WTC11 (cell line): Measurements from ENCODE around the gene CHRM5. TPM values are rescaled to one million over a fixed set of nuclear protein-coding genes. Genes with fewer than 3 reads are reported as not detected.

ENCODE experiments used
- ATAC-seq: fragments of 200-7000 bp; cut with Tn5 transposase; 2 replicates; pipeline ENCODE4 v1.10.0; 2021; ENCODE audit warnings: mild to moderate bottlenecking, moderate library complexity
- CTCF ChIA-PET: fragments of 300-600 bp; sonication (Branson Sonifier 250); formaldehyde crosslinking; loops from one replicate; lab custom pipeline; 2021; ENCODE audit warnings: antibody characterized with exemption; lab: Charles Lee
- POLR2A ChIA-PET: fragments of 350-600 bp; sonication (Branson Sonifier 250); formaldehyde crosslinking; loops from one replicate; lab custom pipeline; 2021; ENCODE audit warnings: antibody characterized with exemption; lab: Charles Lee
- DNase-seq: peaks from one replicate; pipeline ENCODE4 v3.0.0; 2021; ENCODE audit warnings: low spot score
- H3K27ac Mint-ChIP-seq: 2 replicates; pipeline ENCODE4 v1.8.0; 2021; ENCODE audit warnings: mixed read lengths
- H3K27me3 Mint-ChIP-seq: 2 replicates; pipeline ENCODE4 v1.8.0; 2021; ENCODE audit warnings: low read depth, mild to moderate bottlenecking, moderate library complexity, mixed read lengths
- H3K36me3 Mint-ChIP-seq: 2 replicates; pipeline ENCODE4 v1.8.0; 2021; ENCODE audit warnings: mixed read lengths
- H3K4me1 Mint-ChIP-seq: 2 replicates; pipeline ENCODE4 v1.8.0; 2022; ENCODE audit warnings: mixed read lengths
- H3K4me3 Mint-ChIP-seq: 2 replicates; pipeline ENCODE4 v1.8.0; 2021; ENCODE audit warnings: mild to moderate bottlenecking, moderate library complexity, mixed read lengths
- H3K9me3 Mint-ChIP-seq: 2 replicates; pipeline ENCODE4 v1.8.0; 2021; ENCODE audit warnings: mixed read lengths
- FOXP1 ChIP-seq: sonication (generic); formaldehyde crosslinking; IDR thresholded peaks from 2 replicates; pipeline ENCODE4 v1.8.0; 2022; ENCODE audit warnings: missing genetic modification reagents, mild to moderate bottlenecking, moderate library complexity, borderline replicate concordance
- JAZF1 ChIP-seq: fragments of 250-450 bp; sonication (Bioruptor Pico); IDR thresholded peaks from 2 replicates; pipeline ENCODE4 v1.9.0; 2021; ENCODE audit warnings: moderate library complexity, mild to moderate bottlenecking, inconsistent platforms
- PRRX2 ChIP-seq: fragments of 250-450 bp; sonication (Bioruptor Pico); IDR thresholded peaks from 2 replicates; pipeline ENCODE4 v1.8.0; 2021; ENCODE audit warnings: mild to moderate bottlenecking
- RELA ChIP-seq: sonication (generic); formaldehyde crosslinking; IDR thresholded peaks from 2 replicates; pipeline ENCODE4 v1.8.1; 2022; ENCODE audit warnings: missing genetic modification reagents, mild to moderate bottlenecking, borderline replicate concordance
- SMAD4 ChIP-seq: sonication (generic); formaldehyde crosslinking; IDR thresholded peaks from 2 replicates; pipeline ENCODE4 v1.8.0; 2022; ENCODE audit warnings: mild to moderate bottlenecking, missing genetic modification reagents
- TEAD4 ChIP-seq: sonication (generic); formaldehyde crosslinking; IDR thresholded peaks from 2 replicates; pipeline ENCODE4 v1.8.0; 2022; ENCODE audit warnings: mild to moderate bottlenecking, missing genetic modification reagents
- TP53 ChIP-seq: sonication (generic); formaldehyde crosslinking; IDR thresholded peaks from 2 replicates; pipeline ENCODE4 v1.8.1; 2023; ENCODE audit warnings: mild to moderate bottlenecking, missing genetic modification reagents
- ZNF396 ChIP-seq: fragments of 250-450 bp; sonication (Bioruptor Pico); IDR thresholded peaks from 2 replicates; pipeline ENCODE4 v1.8.0; 2021; ENCODE audit warnings: mild to moderate bottlenecking, moderate library complexity, borderline replicate concordance
- ZNF671 ChIP-seq: fragments of 250-450 bp; sonication (Bioruptor Pico); IDR thresholded peaks from 2 replicates; pipeline ENCODE4 v1.8.0; 2021; ENCODE audit warnings: mild to moderate bottlenecking
- total RNA-seq: library from RNA; stranded (reverse); gene quantifications from 3 replicates; pipeline ENCODE4 v1.2.3, GENCODE V29; 2021
- TF ChIP-seq, protein P1 (sequence below): fragments of 250-450 bp; sonication (Bioruptor Pico); IDR thresholded peaks from 2 replicates; pipeline ENCODE4 v1.9.0; 2021; ENCODE audit warnings: mild to moderate bottlenecking
- TF ChIP-seq, protein P2 (sequence below): sonication (generic); formaldehyde crosslinking; IDR thresholded peaks from 2 replicates; pipeline ENCODE4 v1.8.0; 2023; ENCODE audit warnings: missing genetic modification reagents
- TF ChIP-seq, protein P3 (sequence below): fragments of 250-450 bp; sonication (Bioruptor Pico); IDR thresholded peaks from 2 replicates; pipeline ENCODE4 v1.9.0; 2021; ENCODE audit warnings: mild to moderate bottlenecking
- TF ChIP-seq, protein P4 (sequence below): sonication (generic); formaldehyde crosslinking; IDR thresholded peaks from 2 replicates; pipeline ENCODE4 v1.8.1; 2022; ENCODE audit warnings: low read depth, missing genetic modification reagents, borderline replicate concordance
- TF ChIP-seq, protein P5 (sequence below): sonication (generic); formaldehyde crosslinking; conservative IDR thresholded peaks from 2 replicates; pipeline ENCODE4 v1.8.1; 2023; ENCODE audit warnings: mild to moderate bottlenecking, low read depth, missing genetic modification reagents, moderate library complexity
- TF ChIP-seq, protein P6 (sequence below): fragments of 250-450 bp; sonication (Bioruptor Pico); IDR thresholded peaks from 2 replicates; pipeline ENCODE4 v1.9.0; 2021; ENCODE audit warnings: mild to moderate bottlenecking, borderline replicate concordance
- TF ChIP-seq, protein P7 (sequence below): sonication (generic); formaldehyde crosslinking; IDR thresholded peaks from 2 replicates; pipeline ENCODE4 v1.8.1; 2023; ENCODE audit warnings: mild to moderate bottlenecking, missing genetic modification reagents
- TF ChIP-seq, protein P8 (sequence below): sonication (generic); formaldehyde crosslinking; conservative IDR thresholded peaks from 2 replicates; pipeline ENCODE4 v1.8.1; 2022; ENCODE audit warnings: mild to moderate bottlenecking, missing genetic modification reagents

Gene CHRM5
- total RNA-seq, 1 experiment from 2014 or later: not detected

DNA sequence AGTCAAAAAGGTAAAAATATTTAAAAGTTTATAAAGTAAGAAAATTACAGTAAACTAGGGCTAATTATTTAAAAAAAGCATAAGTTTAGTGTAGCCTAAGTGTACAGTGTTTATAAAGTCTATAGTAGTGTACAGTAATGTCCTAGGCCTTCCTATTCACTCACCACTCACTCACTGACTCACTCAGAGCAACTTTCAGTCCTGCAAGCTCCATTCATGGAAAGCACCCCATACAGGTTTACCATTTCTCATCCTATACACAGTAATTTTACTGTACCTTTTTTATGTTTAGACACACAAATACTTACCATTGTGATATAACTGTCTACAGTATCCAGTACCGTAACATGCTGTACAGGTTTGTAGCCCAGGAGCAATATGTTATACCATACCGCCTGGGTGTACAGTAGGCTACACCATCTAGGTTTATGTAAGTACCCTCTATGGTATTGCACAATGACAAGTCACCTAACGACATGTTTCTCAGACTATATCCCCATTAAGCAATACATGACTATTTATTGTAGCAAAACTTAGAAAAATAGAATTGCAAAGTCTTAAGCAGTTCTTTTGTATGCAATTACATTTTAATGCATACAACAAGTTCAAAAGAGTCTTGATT is 51.2 kb downstream of the CHRM5 start:
- ChIA-PET POLR2A (no interaction called here), CTCF (no interaction called here)
- no peak overlapping the region for H3K4me3 Mint-ChIP-seq
- H3K36me3 Mint-ChIP-seq: peaks cover 26% of the 10 kb centered on the region
- no peaks in the 10 kb centered on the region for H3K27me3 Mint-ChIP-seq
- TF ChIP-seq, protein P1, sequence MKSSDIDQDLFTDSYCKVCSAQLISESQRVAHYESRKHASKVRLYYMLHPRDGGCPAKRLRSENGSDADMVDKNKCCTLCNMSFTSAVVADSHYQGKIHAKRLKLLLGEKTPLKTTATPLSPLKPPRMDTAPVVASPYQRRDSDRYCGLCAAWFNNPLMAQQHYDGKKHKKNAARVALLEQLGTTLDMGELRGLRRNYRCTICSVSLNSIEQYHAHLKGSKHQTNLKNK (CRISPR knock-in tag): no peak
- no peak for ATAC-seq
- no peak overlapping the region for H3K27ac Mint-ChIP-seq
- DNase-seq: no peak
- H3K4me1 Mint-ChIP-seq: peaks cover 31% of the 10 kb centered on the region
- H3K9me3 Mint-ChIP-seq: peaks cover 28% of the 10 kb centered on the region

DNA sequence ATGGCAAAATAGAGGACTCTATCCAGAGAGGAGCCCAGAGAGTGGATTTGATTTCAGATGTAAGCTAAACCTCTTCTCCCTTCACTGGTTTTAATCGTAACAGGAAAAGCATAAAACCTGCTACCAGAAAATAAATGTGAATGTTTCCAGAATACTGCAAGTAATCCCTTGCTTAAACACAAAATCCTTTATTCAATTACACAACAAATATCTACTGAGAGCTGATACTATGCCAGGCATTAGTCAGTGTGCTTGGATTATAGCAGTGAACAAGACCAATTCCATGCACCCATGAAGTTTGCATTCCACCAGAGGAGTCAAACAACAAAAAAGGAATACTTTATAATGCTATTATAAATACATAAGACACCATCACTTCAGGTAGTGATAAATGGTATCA is 55.6 kb downstream of the CHRM5 start:
- POLR2A ChIA-PET: no interaction called here
- CTCF ChIA-PET: no interaction called here
- ATAC-seq (no peak), DNase-seq (no peak)
- H3K4me1 Mint-ChIP-seq: 0 out of 2 replicates have a peak, but pooled peaks cover 9% of the 10 kb centered on the region
- H3K4me3 Mint-ChIP-seq: no peak overlapping the region
- peaks cover 28% of the 10 kb centered on the region for H3K9me3 Mint-ChIP-seq
- TF ChIP-seq, protein P2, sequence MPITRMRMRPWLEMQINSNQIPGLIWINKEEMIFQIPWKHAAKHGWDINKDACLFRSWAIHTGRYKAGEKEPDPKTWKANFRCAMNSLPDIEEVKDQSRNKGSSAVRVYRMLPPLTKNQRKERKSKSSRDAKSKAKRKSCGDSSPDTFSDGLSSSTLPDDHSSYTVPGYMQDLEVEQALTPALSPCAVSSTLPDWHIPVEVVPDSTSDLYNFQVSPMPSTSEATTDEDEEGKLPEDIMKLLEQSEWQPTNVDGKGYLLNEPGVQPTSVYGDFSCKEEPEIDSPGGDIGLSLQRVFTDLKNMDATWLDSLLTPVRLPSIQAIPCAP: no peak
- TF ChIP-seq ZNF396 (CRISPR knock-in tag): no peak
- TF ChIP-seq, protein P3, sequence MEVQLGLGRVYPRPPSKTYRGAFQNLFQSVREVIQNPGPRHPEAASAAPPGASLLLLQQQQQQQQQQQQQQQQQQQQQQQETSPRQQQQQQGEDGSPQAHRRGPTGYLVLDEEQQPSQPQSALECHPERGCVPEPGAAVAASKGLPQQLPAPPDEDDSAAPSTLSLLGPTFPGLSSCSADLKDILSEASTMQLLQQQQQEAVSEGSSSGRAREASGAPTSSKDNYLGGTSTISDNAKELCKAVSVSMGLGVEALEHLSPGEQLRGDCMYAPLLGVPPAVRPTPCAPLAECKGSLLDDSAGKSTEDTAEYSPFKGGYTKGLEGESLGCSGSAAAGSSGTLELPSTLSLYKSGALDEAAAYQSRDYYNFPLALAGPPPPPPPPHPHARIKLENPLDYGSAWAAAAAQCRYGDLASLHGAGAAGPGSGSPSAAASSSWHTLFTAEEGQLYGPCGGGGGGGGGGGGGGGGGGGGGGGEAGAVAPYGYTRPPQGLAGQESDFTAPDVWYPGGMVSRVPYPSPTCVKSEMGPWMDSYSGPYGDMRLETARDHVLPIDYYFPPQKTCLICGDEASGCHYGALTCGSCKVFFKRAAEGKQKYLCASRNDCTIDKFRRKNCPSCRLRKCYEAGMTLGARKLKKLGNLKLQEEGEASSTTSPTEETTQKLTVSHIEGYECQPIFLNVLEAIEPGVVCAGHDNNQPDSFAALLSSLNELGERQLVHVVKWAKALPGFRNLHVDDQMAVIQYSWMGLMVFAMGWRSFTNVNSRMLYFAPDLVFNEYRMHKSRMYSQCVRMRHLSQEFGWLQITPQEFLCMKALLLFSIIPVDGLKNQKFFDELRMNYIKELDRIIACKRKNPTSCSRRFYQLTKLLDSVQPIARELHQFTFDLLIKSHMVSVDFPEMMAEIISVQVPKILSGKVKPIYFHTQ (CRISPR knock-in tag): no peak
- TF ChIP-seq, protein P4, sequence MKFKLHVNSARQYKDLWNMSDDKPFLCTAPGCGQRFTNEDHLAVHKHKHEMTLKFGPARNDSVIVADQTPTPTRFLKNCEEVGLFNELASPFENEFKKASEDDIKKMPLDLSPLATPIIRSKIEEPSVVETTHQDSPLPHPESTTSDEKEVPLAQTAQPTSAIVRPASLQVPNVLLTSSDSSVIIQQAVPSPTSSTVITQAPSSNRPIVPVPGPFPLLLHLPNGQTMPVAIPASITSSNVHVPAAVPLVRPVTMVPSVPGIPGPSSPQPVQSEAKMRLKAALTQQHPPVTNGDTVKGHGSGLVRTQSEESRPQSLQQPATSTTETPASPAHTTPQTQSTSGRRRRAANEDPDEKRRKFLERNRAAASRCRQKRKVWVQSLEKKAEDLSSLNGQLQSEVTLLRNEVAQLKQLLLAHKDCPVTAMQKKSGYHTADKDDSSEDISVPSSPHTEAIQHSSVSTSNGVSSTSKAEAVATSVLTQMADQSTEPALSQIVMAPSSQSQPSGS (CRISPR knock-in tag): no peak
- TF ChIP-seq, all 79 proteins: peak for 0
- no peaks in the 10 kb centered on the region for H3K27me3 Mint-ChIP-seq
- no peak overlapping the region for H3K27ac Mint-ChIP-seq
- H3K36me3 Mint-ChIP-seq: peaks cover 26% of the 10 kb centered on the region

DNA sequence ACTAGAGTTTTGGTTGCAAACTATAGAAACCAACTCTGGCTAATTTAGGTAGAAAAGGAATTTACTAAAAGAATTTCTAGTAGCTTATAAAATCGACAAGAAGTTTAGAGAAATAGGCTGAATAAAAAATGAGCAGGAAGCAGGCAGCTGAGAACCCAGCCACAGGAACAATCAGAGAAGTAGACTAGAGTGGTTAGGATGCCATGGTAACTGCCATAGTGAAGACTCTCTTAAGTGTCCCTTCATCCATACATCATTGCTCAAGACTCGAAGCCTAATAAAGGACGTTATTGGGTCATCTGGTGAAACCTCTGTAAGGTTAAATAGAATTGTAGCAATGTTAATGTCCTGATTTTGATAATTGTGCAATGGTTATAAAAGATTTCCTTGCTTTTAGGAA is 57.0 kb downstream of the CHRM5 start:
- Mint-ChIP-seq H3K27ac (no peak overlapping the region), H3K4me1 (0 out of 2 replicates have a peak, but pooled peaks cover 9% of the 10 kb centered on the region), H3K36me3 (peaks cover 22% of the 10 kb centered on the region), H3K9me3 (peaks cover 25% of the 10 kb centered on the region), H3K4me3 (no peak overlapping the region), H3K27me3 (no peaks in the 10 kb centered on the region)
- ATAC-seq (no peak), DNase-seq (no peak)
- CTCF ChIA-PET: no interaction called here
- POLR2A ChIA-PET: no interaction called here
- TF ChIP-seq TP53 (CRISPR knock-in tag) (no peak), SMAD4 (CRISPR knock-in tag) (no peak), PRRX2 (no peak), RELA (CRISPR knock-in tag) (no peak), TEAD4 (CRISPR knock-in tag) (no peak), JAZF1 (CRISPR knock-in tag) (no peak), FOXP1 (CRISPR knock-in tag) (no peak), ZNF671 (CRISPR knock-in tag) (no peak)
- TF ChIP-seq, protein P5, sequence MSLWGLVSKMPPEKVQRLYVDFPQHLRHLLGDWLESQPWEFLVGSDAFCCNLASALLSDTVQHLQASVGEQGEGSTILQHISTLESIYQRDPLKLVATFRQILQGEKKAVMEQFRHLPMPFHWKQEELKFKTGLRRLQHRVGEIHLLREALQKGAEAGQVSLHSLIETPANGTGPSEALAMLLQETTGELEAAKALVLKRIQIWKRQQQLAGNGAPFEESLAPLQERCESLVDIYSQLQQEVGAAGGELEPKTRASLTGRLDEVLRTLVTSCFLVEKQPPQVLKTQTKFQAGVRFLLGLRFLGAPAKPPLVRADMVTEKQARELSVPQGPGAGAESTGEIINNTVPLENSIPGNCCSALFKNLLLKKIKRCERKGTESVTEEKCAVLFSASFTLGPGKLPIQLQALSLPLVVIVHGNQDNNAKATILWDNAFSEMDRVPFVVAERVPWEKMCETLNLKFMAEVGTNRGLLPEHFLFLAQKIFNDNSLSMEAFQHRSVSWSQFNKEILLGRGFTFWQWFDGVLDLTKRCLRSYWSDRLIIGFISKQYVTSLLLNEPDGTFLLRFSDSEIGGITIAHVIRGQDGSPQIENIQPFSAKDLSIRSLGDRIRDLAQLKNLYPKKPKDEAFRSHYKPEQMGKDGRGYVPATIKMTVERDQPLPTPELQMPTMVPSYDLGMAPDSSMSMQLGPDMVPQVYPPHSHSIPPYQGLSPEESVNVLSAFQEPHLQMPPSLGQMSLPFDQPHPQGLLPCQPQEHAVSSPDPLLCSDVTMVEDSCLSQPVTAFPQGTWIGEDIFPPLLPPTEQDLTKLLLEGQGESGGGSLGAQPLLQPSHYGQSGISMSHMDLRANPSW (CRISPR knock-in tag): no peak
- TF ChIP-seq, protein P6, sequence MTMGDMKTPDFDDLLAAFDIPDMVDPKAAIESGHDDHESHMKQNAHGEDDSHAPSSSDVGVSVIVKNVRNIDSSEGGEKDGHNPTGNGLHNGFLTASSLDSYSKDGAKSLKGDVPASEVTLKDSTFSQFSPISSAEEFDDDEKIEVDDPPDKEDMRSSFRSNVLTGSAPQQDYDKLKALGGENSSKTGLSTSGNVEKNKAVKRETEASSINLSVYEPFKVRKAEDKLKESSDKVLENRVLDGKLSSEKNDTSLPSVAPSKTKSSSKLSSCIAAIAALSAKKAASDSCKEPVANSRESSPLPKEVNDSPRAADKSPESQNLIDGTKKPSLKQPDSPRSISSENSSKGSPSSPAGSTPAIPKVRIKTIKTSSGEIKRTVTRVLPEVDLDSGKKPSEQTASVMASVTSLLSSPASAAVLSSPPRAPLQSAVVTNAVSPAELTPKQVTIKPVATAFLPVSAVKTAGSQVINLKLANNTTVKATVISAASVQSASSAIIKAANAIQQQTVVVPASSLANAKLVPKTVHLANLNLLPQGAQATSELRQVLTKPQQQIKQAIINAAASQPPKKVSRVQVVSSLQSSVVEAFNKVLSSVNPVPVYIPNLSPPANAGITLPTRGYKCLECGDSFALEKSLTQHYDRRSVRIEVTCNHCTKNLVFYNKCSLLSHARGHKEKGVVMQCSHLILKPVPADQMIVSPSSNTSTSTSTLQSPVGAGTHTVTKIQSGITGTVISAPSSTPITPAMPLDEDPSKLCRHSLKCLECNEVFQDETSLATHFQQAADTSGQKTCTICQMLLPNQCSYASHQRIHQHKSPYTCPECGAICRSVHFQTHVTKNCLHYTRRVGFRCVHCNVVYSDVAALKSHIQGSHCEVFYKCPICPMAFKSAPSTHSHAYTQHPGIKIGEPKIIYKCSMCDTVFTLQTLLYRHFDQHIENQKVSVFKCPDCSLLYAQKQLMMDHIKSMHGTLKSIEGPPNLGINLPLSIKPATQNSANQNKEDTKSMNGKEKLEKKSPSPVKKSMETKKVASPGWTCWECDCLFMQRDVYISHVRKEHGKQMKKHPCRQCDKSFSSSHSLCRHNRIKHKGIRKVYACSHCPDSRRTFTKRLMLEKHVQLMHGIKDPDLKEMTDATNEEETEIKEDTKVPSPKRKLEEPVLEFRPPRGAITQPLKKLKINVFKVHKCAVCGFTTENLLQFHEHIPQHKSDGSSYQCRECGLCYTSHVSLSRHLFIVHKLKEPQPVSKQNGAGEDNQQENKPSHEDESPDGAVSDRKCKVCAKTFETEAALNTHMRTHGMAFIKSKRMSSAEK: no peak
- TF ChIP-seq, protein P7, sequence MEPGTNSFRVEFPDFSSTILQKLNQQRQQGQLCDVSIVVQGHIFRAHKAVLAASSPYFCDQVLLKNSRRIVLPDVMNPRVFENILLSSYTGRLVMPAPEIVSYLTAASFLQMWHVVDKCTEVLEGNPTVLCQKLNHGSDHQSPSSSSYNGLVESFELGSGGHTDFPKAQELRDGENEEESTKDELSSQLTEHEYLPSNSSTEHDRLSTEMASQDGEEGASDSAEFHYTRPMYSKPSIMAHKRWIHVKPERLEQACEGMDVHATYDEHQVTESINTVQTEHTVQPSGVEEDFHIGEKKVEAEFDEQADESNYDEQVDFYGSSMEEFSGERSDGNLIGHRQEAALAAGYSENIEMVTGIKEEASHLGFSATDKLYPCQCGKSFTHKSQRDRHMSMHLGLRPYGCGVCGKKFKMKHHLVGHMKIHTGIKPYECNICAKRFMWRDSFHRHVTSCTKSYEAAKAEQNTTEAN (CRISPR knock-in tag): no peak
- TF ChIP-seq, protein P8, sequence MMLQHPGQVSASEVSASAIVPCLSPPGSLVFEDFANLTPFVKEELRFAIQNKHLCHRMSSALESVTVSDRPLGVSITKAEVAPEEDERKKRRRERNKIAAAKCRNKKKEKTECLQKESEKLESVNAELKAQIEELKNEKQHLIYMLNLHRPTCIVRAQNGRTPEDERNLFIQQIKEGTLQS: no peak
